Fibroblast of pulmonary artery (primary cell): ENCODE data around the gene TEAD1.
"Not testable (repeated sequence)": the region's sequence is repeated elsewhere in the genome, so short reads cannot be mapped to it uniquely, and the experiment has no call there.

Experiments used
- DNase-seq: peaks from one replicate; pipeline ENCODE4 v3.0.0-alpha.2; 2010; ENCODE audit warnings: low read depth
- H3K4me3 ChIP-seq: replicated peaks from 2 replicates; pipeline ENCODE4 v1.5.1; 2011; ENCODE audit warnings: low read depth, mild to moderate bottlenecking, control low read depth, low read length, moderate library complexity
- TF ChIP-seq, protein P1 (sequence below): IDR thresholded peaks from 2 replicates; pipeline ENCODE4 v1.5.1; 2011; ENCODE audit warnings: mild to moderate bottlenecking, control low read depth, low read length, inconsistent platforms; ENCODE audit errors: missing control alignments

Gene TEAD1

DNA sequence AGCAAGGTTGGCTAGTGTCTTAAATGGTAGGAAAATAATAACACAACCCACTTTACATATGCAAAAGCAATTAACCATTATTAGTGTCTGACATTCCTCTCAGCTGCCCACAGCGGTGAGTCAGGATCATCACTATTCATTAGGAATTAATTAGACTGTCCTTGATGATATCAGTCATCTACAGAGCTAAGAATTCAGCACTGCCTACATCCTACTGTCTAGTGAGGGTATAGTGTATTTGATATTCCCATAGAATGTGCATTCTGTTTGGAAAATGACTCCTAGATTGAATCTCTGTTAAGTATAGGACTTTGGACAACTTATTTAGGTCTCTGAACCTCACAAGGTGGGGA is 82.2 kb downstream of the TEAD1 start:
- TF ChIP-seq, protein P1, sequence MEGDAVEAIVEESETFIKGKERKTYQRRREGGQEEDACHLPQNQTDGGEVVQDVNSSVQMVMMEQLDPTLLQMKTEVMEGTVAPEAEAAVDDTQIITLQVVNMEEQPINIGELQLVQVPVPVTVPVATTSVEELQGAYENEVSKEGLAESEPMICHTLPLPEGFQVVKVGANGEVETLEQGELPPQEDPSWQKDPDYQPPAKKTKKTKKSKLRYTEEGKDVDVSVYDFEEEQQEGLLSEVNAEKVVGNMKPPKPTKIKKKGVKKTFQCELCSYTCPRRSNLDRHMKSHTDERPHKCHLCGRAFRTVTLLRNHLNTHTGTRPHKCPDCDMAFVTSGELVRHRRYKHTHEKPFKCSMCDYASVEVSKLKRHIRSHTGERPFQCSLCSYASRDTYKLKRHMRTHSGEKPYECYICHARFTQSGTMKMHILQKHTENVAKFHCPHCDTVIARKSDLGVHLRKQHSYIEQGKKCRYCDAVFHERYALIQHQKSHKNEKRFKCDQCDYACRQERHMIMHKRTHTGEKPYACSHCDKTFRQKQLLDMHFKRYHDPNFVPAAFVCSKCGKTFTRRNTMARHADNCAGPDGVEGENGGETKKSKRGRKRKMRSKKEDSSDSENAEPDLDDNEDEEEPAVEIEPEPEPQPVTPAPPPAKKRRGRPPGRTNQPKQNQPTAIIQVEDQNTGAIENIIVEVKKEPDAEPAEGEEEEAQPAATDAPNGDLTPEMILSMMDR: no peak
- DNase-seq: no peak
- no peak overlapping the region for H3K4me3 ChIP-seq

GRCh38 chr11:12756867-12757266 is 82.6 kb downstream of the TEAD1 start:
- TF ChIP-seq, protein P1: no peak
- H3K4me3 ChIP-seq: no peak overlapping the region

GRCh38 chr11:12757416-12757815 is 83.2 kb downstream of the TEAD1 start:
- no peak for DNase-seq
- no peak overlapping the region for H3K4me3 ChIP-seq
- TF ChIP-seq, protein P1: no peak

More at GRCh38 chr11:12756867-12757266, 82.6 kb downstream of the TEAD1 start:
- DNase-seq: no peak

DNA sequence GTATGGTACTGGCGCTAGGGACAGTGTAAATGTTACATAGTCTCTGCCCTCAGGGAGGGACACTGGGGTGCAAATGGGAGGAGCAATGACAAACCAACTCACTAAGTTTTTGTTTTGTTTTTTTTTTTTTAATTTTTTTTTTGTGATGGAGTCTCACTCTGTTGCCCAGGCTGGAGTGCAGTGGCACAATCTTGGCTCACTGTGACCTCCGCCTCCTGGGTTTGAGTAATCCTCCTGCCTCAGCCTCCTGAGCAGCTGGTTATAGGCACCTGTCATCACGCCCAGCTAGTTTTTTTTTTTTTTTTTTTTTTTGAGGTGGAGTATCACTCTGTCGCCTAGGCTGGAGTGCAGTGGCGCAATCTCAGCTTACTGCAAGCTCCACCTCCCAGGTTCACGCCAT is 83.9 kb downstream of the TEAD1 start:
- DNase-seq, H3K4me3 ChIP-seq: not testable (repeated sequence)

GRCh38 chr11:12761029-12761428 is 86.8 kb downstream of the TEAD1 start:
- no peak overlapping the region for H3K4me3 ChIP-seq
- peak; percentile 62 for DNase-seq
- TF ChIP-seq, protein P1: peak; percentile 65

- no peak overlapping the region for H3K4me3 ChIP-seq
- TF ChIP-seq, protein P1: no peak
- no peak for DNase-seq
These were observed 88.1 kb downstream of the TEAD1 start for GRCh38 chr11:12762278-12762677.

- no peak for DNase-seq
- TF ChIP-seq, protein P1: no peak
- no peak overlapping the region for H3K4me3 ChIP-seq
These were observed 88.6 kb downstream of the TEAD1 start for GRCh38 chr11:12762696-12763324.
